ENCODE data around the gene LUC7L3. TPM values are rescaled to one million over a fixed set of nuclear protein-coding genes. Genes with fewer than 3 reads are reported as not detected.
A peak's percentile ranks its signal among the peaks of the same experiment; 100 is the strongest.

LUC7L3 gene
- polyA plus RNA-seq, 2 of the 4 experiments (the other 2 are of a cell fraction) = 209 to 211 TPM

- no peak for TF ChIP-seq ZSCAN20 (CRISPR knock-in tag; IDR thresholded peaks at IDR 0.05)
- TF ChIP-seq MAX (IDR thresholded peaks at IDR 0.05) = peak; percentile 63
- TF ChIP-seq ESRRA (IDR thresholded peaks at IDR 0.05; ENCODE audit: borderline replicate concordance, low read length) = no peak
- TF ChIP-seq FOXS1 (CRISPR knock-in tag; IDR thresholded peaks at IDR 0.05) = no peak
- no peak for TF ChIP-seq ATOH8 (CRISPR knock-in tag; IDR thresholded peaks at IDR 0.05; ENCODE audit: low read depth)
- no peak for TF ChIP-seq TFCP2L1 (CRISPR knock-in tag; IDR thresholded peaks at IDR 0.05)
- TF ChIP-seq ZFP36 (IDR thresholded peaks at IDR 0.05; ENCODE audit: borderline replicate concordance, partially characterized antibody) = no peak
- TF ChIP-seq SREBF2 (IDR thresholded peaks at IDR 0.05) = no peak
- no peak for TF ChIP-seq CBX2 (IDR thresholded peaks at IDR 0.05; ENCODE audit: borderline replicate concordance, low read depth)
- peak in 1 of 2 experiments; percentile 39; a peak in 1 of 5 replicates for TF ChIP-seq JUN (IDR thresholded peaks at IDR 0.05)
- no peak for TF ChIP-seq CEBPB (IDR thresholded peaks at IDR 0.05)
- no peak for TF ChIP-seq RFX5 (IDR thresholded peaks at IDR 0.05)
- no peak for TF ChIP-seq HOXB5 (CRISPR knock-in tag; IDR thresholded peaks at IDR 0.05)
- no peak for TF ChIP-seq SMC3 (IDR thresholded peaks at IDR 0.05)
- no peak for TF ChIP-seq HMGXB4 (CRISPR knock-in tag; IDR thresholded peaks at IDR 0.05; ENCODE audit: borderline replicate concordance)
- no peak for TF ChIP-seq RAD21 (conservative IDR thresholded peaks at IDR 0.05 in 1 of 2, IDR thresholded peaks at IDR 0.05 in 1 of 2)
- no peak for TF ChIP-seq EP300 (IDR thresholded peaks at IDR 0.05)
- TF ChIP-seq MAFK (IDR thresholded peaks at IDR 0.05; ENCODE audit: partially characterized antibody) = no peak
Measured at GRCh38 chr17:50689251-50689650, 30.2 kb upstream of the LUC7L3 start (continued).

- H3K27ac ChIP-seq = peak overlapping the region; percentile 97 to 98
- 67% methylated on average over 18 of the region's 19 CpGs for WGBS (ENCODE audit: missing lambda C conversion rate)
- ChIA-PET POLR2A (interaction anchor here (1.0 to 10.9 kb wide), 2 partner anchors 19 to 52 kb away, joined by 3 to 147 read pairs; no protein-coding TSS in a partner anchor), CTCF (interaction anchor here (0.8 to 52.6 kb wide), 5 partner anchors 12 to 207 kb away, joined by 3 to 2097 read pairs (median 753); partner anchors contain the start of genes ABCC3 and SPATA20)
- FAIRE-seq (no peak), ATAC-seq (peak; percentile 3 to 12; a peak in 5 of 6 replicates), DNase-seq (ENCODE audit: low read depth in 1 of 2, low spot score in 1 of 2) (peak in 1 of 2 experiments; percentile 69)
- no peak overlapping the region for H3K4me3 ChIP-seq
- H3K9me3 ChIP-seq = no peaks in the 10 kb centered on the region
- peak overlapping the region; percentile 77 for H3K4me2 ChIP-seq
- H3K4me1 ChIP-seq = peaks cover 98% of the 10 kb centered on the region
- TF ChIP-seq MYC (IDR thresholded peaks at IDR 0.05; ENCODE audit: borderline replicate concordance, low read length) (no peak), JUNB (IDR thresholded peaks at IDR 0.05) (no peak), RARB (CRISPR knock-in tag; IDR thresholded peaks at IDR 0.05) (0 out of 2 replicates have a peak, but pooled peaks have one; percentile 33), EHMT2 (IDR thresholded peaks at IDR 0.05; ENCODE audit: low read depth) (no peak), KDM5A (IDR thresholded peaks at IDR 0.05) (no peak), CHD4 (IDR thresholded peaks at IDR 0.05; ENCODE audit: borderline replicate concordance) (no peak), MAX (IDR thresholded peaks at IDR 0.05) (no peak; the same call in 1 of the 2 replicates), HOXB13 (CRISPR knock-in tag; IDR thresholded peaks at IDR 0.05; ENCODE audit: low read depth) (no peak), MAFK (IDR thresholded peaks at IDR 0.05; ENCODE audit: partially characterized antibody) (no peak), ZC3H11A (IDR thresholded peaks at IDR 0.05) (no peak), RNF2 (IDR thresholded peaks at IDR 0.05; ENCODE audit: borderline replicate concordance, low read depth) (no peak), NR3C1 (IDR thresholded peaks at IDR 0.05) (no peak), ESRRA (IDR thresholded peaks at IDR 0.05; ENCODE audit: borderline replicate concordance, low read length) (no peak), CEBPB (IDR thresholded peaks at IDR 0.05) (peak in 1 of 2 experiments; percentile 49; a peak in 2 of 4 replicates), HOXA7 (CRISPR knock-in tag; IDR thresholded peaks at IDR 0.05) (peak; percentile 11; the same call in 1 of the 2 replicates), FOSL2 (IDR thresholded peaks at IDR 0.05) (no peak), FOSL2 (CRISPR knock-in tag; IDR thresholded peaks at IDR 0.05) (peak; percentile 34; the same call in 1 of the 2 replicates), ELK1 (IDR thresholded peaks at IDR 0.05; ENCODE audit: low read depth, low read length) (no peak), PHF8 (IDR thresholded peaks at IDR 0.05; ENCODE audit: borderline replicate concordance, low read depth) (no peak)
Measured at GRCh38 chr17:50689956-50690886, 29.2 kb upstream of the LUC7L3 start.
